Cardiac muscle cell (in vitro differentiated cells and primary cell): Measurements from ENCODE around the gene DDIT4L. TPM values are rescaled to one million over a fixed set of nuclear protein-coding genes. Genes with fewer than 3 reads are reported as not detected.
A peak's percentile ranks its signal among the peaks of the same experiment; 100 is the strongest.

Experiments used
- DNase-seq, 2 donors: peaks; one replicate each; pipeline versions ENCODE4 v3.0.0 to v3.0.0-alpha.2; 2010 to 2017; ENCODE audit warnings: low read depth in 1 of 2, low spot score in 1 of 2
- H3K27ac ChIP-seq: fragments of 200-600 bp; sonication (generic); 2 replicates; pipeline ENCODE4 v1.5.1; 2016
- H3K27me3 ChIP-seq: fragments of 200-600 bp; sonication (generic); 2 replicates; pipeline ENCODE4 v1.6.0; 2016; ENCODE audit warnings: control low read depth
- H3K36me3 ChIP-seq: fragments of 200-600 bp; sonication (generic); 2 replicates; pipeline ENCODE4 v1.5.1; 2016; ENCODE audit warnings: control low read depth
- H3K4me1 ChIP-seq: fragments of 200-600 bp; sonication (generic); 2 replicates; pipeline ENCODE4 v1.8.1; 2017; ENCODE audit warnings: low read depth, mild to moderate bottlenecking, mixed run types
- H3K4me3 ChIP-seq: fragments of 200-600 bp; sonication (generic); 2 replicates; pipeline ENCODE4 v1.5.1; 2016; ENCODE audit warnings: mild to moderate bottlenecking
- H3K9me3 ChIP-seq: fragments of 200-600 bp; sonication (generic); 2 replicates; pipeline ENCODE4 v1.5.1; 2017; ENCODE audit warnings: low read depth, mild to moderate bottlenecking, control low read depth
- CTCF ChIP-seq: IDR thresholded peaks from 2 replicates; pipeline ENCODE4 v1.5.1; 2012; ENCODE audit warnings: low read depth, mild to moderate bottlenecking, low read length
- polyA plus RNA-seq: library from polyadenylated mRNA; unstranded; fragments of >200 nt; fragmentation: Nextera tagmentation; extraction: Ambion mirVana; gene quantifications from 2 replicates; pipeline ENCODE4 v1.2.1, GENCODE V29; 2016
- total RNA-seq: library from RNA; depleted of rRNA; stranded (reverse); fragments of >200 nt; gene quantifications from 2 replicates; pipeline ENCODE4 v1.2.3, GENCODE V29; 2016

DDIT4L gene
- 4.0 and 5.0 TPM in 2 replicates for total RNA-seq
- polyA plus RNA-seq = 3.9 and 4.6 TPM in 2 replicates

DNA sequence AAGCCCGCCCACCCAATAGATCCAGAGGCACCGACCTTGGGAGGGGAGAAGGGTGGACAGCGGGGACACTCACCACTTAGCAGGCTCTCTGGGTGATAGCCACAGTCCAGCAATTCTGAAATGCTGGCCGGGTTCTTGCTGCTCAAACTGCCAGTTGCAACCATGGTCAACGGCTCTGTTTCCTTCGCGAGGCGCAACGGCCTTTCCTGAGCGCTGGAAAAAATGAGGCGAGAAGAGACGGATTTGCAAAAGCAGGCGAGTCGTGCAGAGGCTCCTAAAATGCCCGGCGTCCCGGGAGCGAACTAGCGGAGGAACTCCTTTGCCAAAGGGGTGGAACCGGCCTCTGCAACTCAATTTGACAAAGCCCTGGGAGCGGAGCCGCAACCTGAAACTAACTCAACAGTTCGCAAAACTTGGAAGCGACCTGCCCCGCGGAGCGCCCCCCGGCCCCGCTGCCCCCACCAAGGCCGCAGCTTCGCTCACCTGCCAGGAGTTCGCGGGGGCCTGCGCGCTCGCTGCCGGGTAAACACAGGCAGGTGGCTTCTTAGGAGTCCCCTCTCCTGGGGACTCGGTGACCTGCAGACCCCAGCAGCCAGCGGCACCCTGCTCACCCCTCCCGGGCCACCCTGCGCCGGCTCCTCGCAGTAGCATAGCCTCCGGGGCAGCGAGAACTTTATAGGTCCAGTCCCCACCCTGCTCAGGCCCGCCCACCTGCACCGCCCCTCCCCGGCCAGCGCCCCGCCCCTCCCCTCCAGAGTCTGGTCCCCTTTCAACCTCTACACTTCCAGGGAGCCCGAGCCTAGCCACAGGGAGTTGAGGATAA lies at the start of gene DDIT4L:
Gene DDIT4L (minus strand): TSS at position 649 of the 823 bp plus-strand sequence. CDS start 485 bp downstream, at position 164.
- no peak within 1 kb of the TSS for H3K27ac ChIP-seq
- no peaks in the 10 kb centered on the region for H3K36me3 ChIP-seq

DNA sequence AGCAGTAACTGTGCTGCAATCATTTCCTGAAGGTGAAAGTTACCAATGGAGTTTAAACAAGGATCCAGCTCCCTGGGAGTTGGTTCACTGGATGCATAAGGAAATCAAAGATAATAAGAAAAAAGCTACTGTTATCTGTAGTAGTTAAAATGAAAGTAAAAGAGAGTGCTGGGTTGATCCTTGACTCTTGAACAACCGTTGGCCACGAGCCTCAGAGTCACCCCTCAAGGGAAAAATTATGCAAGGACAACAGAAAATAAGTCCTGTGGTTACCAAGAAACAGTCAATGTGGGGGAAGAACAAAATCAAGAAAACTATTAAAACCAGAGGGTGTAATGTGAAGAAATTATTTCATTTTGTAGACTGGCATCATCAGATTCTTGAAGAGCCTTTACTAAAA lies 49.7 kb upstream of the DDIT4L start:
- Histone ChIP-seq H3K27ac (no peak overlapping the region), H3K4me3 (no peak overlapping the region), H3K9me3 (no peaks in the 10 kb centered on the region), H3K36me3 (no peaks in the 10 kb centered on the region), H3K27me3 (no peaks in the 10 kb centered on the region), H3K4me1 (no peaks in the 10 kb centered on the region)
- DNase-seq = peak in 1 of 2 donors; percentile 13
- TF ChIP-seq CTCF = no peak

More for the DNA sequence above, at the start of gene DDIT4L:
- H3K4me1 ChIP-seq = peaks cover 12% of the 10 kb centered on the region
- DNase-seq = peak; percentile 56 to 66
- peak within 1 kb of the TSS; percentile 64 for H3K4me3 ChIP-seq
- H3K9me3 ChIP-seq = no peaks in the 10 kb centered on the region
- TF ChIP-seq CTCF = no peak
- H3K27me3 ChIP-seq = no peaks in the 10 kb centered on the region

- peak overlapping the region; percentile 95 for H3K27ac ChIP-seq
- no peaks in the 10 kb centered on the region for H3K27me3 ChIP-seq
- H3K9me3 ChIP-seq = no peaks in the 10 kb centered on the region
- DNase-seq = peak in 1 of 2 donors; percentile 29
- no peak for TF ChIP-seq CTCF
- peaks cover 12% of the 10 kb centered on the region for H3K4me1 ChIP-seq
- no peak overlapping the region for H3K4me3 ChIP-seq
- H3K36me3 ChIP-seq = no peaks in the 10 kb centered on the region
Observed at GRCh38 chr4:100224721-100225120, 34.5 kb upstream of the DDIT4L start.

GRCh38 chr4:100224160-100224559 lies 33.9 kb upstream of the DDIT4L start:
- Histone ChIP-seq H3K36me3 (no peaks in the 10 kb centered on the region), H3K27me3 (no peaks in the 10 kb centered on the region), H3K9me3 (no peaks in the 10 kb centered on the region), H3K4me3 (no peak overlapping the region), H3K27ac (peak overlapping the region; percentile 95), H3K4me1 (peaks cover 12% of the 10 kb centered on the region)
- no peak for TF ChIP-seq CTCF
- DNase-seq = no peak

GRCh38 chr4:100208964-100209363 lies 18.7 kb upstream of the DDIT4L start:
- no peak overlapping the region for H3K4me3 ChIP-seq
- no peaks in the 10 kb centered on the region for H3K36me3 ChIP-seq
- no peaks in the 10 kb centered on the region for H3K4me1 ChIP-seq
- H3K9me3 ChIP-seq = no peaks in the 10 kb centered on the region
- H3K27ac ChIP-seq = no peak overlapping the region
- H3K27me3 ChIP-seq = no peaks in the 10 kb centered on the region
- TF ChIP-seq CTCF = no peak
- no peak for DNase-seq
